ENCODE measurements around the gene NHERF1.

Gene NHERF1

DNA sequence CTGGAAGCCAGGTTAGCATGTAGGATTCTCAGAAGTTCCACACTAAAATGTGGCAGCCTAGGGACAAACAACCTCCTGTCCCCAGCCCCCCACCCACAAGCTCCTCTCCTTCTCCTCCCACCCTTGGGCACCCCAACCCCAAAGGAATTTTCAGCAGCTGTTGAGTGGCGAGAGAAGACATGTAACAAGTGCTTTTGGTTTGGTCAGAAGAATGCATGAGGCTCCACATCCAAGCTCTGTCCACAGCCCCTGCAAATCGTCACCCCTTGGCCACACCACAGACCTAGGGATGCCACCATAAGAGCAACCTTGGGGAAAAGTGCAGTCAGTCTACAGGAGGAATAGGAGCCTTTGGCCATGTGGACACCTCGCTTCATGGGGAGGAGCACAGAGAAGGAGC is 23.3 kb upstream of the NHERF1 start:
- no peak for DNase-seq
- Histone ChIP-seq H3K27me3 (ENCODE audit: insufficient read depth, low read length, poor library complexity) (no peaks in the 10 kb centered on the region), H3K27ac (ENCODE audit: low read length) (no peak overlapping the region), H3K36me3 (ENCODE audit: insufficient read depth, low read length) (no peaks in the 10 kb centered on the region), H3K4me2 (ENCODE audit: insufficient read depth, low read length) (no peak overlapping the region), H3K9ac (ENCODE audit: low read depth, low read length) (no peak overlapping the region), H3K9me3 (ENCODE audit: insufficient read depth, low read length, severe bottlenecking) (no peaks in the 10 kb centered on the region), H4K20me1 (ENCODE audit: insufficient read depth, low read length) (no peaks in the 10 kb centered on the region), H2AFZ (ENCODE audit: low read depth, low read length) (no peak overlapping the region), H3K4me3 (ENCODE audit: low read depth in 1 of 2, low read length in 2 of 2) (no peak overlapping the region), H3K79me2 (ENCODE audit: insufficient read depth, low read length) (no peaks in the 10 kb centered on the region), H3K4me1 (ENCODE audit: insufficient read depth, low read length) (no peaks in the 10 kb centered on the region)
- no peak for ATAC-seq (ENCODE audit: insufficient read depth, low read depth)
- no peak for TF ChIP-seq EZH2 (IDR thresholded peaks at IDR 0.05; ENCODE audit: borderline replicate concordance, low read depth, low read length, severe bottlenecking)
- TF ChIP-seq, protein P1, sequence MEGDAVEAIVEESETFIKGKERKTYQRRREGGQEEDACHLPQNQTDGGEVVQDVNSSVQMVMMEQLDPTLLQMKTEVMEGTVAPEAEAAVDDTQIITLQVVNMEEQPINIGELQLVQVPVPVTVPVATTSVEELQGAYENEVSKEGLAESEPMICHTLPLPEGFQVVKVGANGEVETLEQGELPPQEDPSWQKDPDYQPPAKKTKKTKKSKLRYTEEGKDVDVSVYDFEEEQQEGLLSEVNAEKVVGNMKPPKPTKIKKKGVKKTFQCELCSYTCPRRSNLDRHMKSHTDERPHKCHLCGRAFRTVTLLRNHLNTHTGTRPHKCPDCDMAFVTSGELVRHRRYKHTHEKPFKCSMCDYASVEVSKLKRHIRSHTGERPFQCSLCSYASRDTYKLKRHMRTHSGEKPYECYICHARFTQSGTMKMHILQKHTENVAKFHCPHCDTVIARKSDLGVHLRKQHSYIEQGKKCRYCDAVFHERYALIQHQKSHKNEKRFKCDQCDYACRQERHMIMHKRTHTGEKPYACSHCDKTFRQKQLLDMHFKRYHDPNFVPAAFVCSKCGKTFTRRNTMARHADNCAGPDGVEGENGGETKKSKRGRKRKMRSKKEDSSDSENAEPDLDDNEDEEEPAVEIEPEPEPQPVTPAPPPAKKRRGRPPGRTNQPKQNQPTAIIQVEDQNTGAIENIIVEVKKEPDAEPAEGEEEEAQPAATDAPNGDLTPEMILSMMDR (IDR thresholded peaks at IDR 0.05; ENCODE audit: borderline replicate concordance, extremely low read depth, low read length, poor library complexity, severe bottlenecking) = no peak

DNA sequence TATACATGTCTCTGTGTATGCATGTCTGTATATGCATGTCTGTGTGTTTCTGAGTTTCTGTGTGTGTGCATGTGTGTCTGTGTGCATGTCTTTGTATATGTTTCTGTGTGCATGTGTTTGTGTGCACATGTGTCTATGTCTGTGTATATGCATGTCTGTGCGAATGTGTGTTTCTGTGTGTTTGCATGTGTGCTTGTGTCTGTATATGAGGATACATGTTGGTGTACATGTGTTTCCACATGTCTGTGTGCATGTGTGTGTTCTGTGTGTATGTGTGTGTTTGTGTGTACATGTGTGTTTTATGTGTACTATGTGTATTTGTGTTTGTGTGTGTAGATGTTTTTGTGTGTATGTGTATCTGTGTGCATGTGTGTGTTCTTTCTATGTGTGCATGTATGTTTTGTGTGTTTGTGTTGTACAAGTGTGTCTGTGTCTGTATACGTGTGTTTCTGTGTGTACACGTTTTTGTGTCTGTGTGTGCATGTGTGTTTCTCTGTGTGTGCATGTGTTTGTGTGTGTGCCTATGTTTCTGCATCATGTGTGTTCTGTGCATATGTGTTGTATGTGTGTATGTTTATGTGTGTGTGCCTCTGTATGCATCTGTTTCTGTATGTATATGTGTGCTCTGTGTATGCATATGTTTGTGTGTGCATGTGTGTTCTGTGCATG is 20.3 kb upstream of the NHERF1 start:
- TF ChIP-seq EZH2 (IDR thresholded peaks at IDR 0.05; ENCODE audit: borderline replicate concordance, low read depth, low read length, severe bottlenecking) = no peak
- TF ChIP-seq, protein P1 (IDR thresholded peaks at IDR 0.05; ENCODE audit: borderline replicate concordance, extremely low read depth, low read length, poor library complexity, severe bottlenecking) = no peak
- no peaks in the 10 kb centered on the region for H3K27me3 ChIP-seq (ENCODE audit: insufficient read depth, low read length, poor library complexity)
- no peaks in the 10 kb centered on the region for H4K20me1 ChIP-seq (ENCODE audit: insufficient read depth, low read length)
- H2AFZ ChIP-seq (ENCODE audit: low read depth, low read length) = no peak overlapping the region
- no peak overlapping the region for H3K9ac ChIP-seq (ENCODE audit: low read depth, low read length)
- H3K4me3 ChIP-seq (ENCODE audit: low read depth in 1 of 2, low read length in 2 of 2) = no peak overlapping the region
- no peaks in the 10 kb centered on the region for H3K79me2 ChIP-seq (ENCODE audit: insufficient read depth, low read length)
- no peak overlapping the region for H3K4me2 ChIP-seq (ENCODE audit: insufficient read depth, low read length)
- no peak for ATAC-seq (ENCODE audit: insufficient read depth, low read depth)
- DNase-seq = no peak
- H3K36me3 ChIP-seq (ENCODE audit: insufficient read depth, low read length) = no peaks in the 10 kb centered on the region
- H3K4me1 ChIP-seq (ENCODE audit: insufficient read depth, low read length) = no peaks in the 10 kb centered on the region
- H3K9me3 ChIP-seq (ENCODE audit: insufficient read depth, low read length, severe bottlenecking) = no peaks in the 10 kb centered on the region
- H3K27ac ChIP-seq (ENCODE audit: low read length) = no peak overlapping the region

DNA sequence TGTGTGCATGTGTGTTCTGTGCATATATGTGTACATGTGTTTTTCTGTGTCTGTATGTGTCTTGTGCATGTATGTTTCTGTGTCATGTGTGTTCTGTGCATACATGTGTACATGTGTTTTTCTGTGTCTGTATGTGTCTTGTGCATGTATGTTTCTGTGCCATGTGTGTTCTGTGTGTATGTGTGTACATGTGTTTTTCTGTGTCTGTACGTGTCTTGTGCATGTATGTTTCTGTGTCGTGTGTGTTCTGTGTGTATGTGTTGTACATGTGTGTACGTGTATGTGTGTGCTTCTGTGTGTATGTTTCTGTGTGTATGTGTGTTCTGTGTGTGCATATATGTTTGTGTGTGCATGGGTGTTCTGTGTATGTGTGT is 19.7 kb upstream of the NHERF1 start:
- ATAC-seq (ENCODE audit: insufficient read depth, low read depth) = no peak

More for the DNA sequence above, 19.7 kb upstream of the NHERF1 start:
- Histone ChIP-seq H3K4me2 (ENCODE audit: insufficient read depth, low read length) (no peak overlapping the region), H3K36me3 (ENCODE audit: insufficient read depth, low read length) (no peaks in the 10 kb centered on the region), H3K4me1 (ENCODE audit: insufficient read depth, low read length) (no peaks in the 10 kb centered on the region), H4K20me1 (ENCODE audit: insufficient read depth, low read length) (no peaks in the 10 kb centered on the region), H3K79me2 (ENCODE audit: insufficient read depth, low read length) (no peaks in the 10 kb centered on the region), H3K4me3 (ENCODE audit: low read depth in 1 of 2, low read length in 2 of 2) (no peak overlapping the region), H3K9ac (ENCODE audit: low read depth, low read length) (no peak overlapping the region), H3K27me3 (ENCODE audit: insufficient read depth, low read length, poor library complexity) (no peaks in the 10 kb centered on the region), H2AFZ (ENCODE audit: low read depth, low read length) (no peak overlapping the region), H3K9me3 (ENCODE audit: insufficient read depth, low read length, severe bottlenecking) (no peaks in the 10 kb centered on the region), H3K27ac (ENCODE audit: low read length) (no peak overlapping the region)
- TF ChIP-seq, protein P1 (IDR thresholded peaks at IDR 0.05; ENCODE audit: borderline replicate concordance, extremely low read depth, low read length, poor library complexity, severe bottlenecking) = no peak
- no peak for TF ChIP-seq EZH2 (IDR thresholded peaks at IDR 0.05; ENCODE audit: borderline replicate concordance, low read depth, low read length, severe bottlenecking)
- DNase-seq = no peak
